GM23338 (cell line): Measurements from ENCODE around the gene MPZL1. TPM values are rescaled to one million over a fixed set of nuclear protein-coding genes. Genes with fewer than 3 reads are reported as not detected.

Experiments used
- ATAC-seq: fragments of 200-7000 bp; cut with Tn5 transposase; 3 replicates; pipeline ENCODE4 v1.9.1; 2020
- DNase-seq: peaks from one replicate; pipeline ENCODE4 v3.0.0-alpha.2; 2015; ENCODE audit warnings: low spot score
- H2AFZ ChIP-seq: fragments of 200-600 bp; sonication (generic); 2 replicates; pipeline ENCODE4 v1.8.0; 2016; ENCODE audit warnings: antibody characterized with exemption, mild to moderate bottlenecking, moderate library complexity
- H3F3A ChIP-seq: fragments of 200-600 bp; sonication (generic); replicated peaks from 2 replicates; pipeline ENCODE4 v1.8.0; 2017; ENCODE audit warnings: antibody characterized with exemption, mixed run types, low read depth
- H3K27ac ChIP-seq: fragments of 200-600 bp; sonication (generic); 2 replicates; pipeline ENCODE4 v1.6.1; 2016; ENCODE audit warnings: low read depth
- H3K27me3 ChIP-seq: fragments of 200-600 bp; sonication (generic); 2 replicates; pipeline ENCODE4 v1.8.0; 2016; ENCODE audit warnings: mild to moderate bottlenecking, mixed run types, moderate library complexity; ENCODE audit not compliant: insufficient read depth
- H3K36me3 ChIP-seq: fragments of 200-600 bp; sonication (generic); 2 replicates; pipeline ENCODE4 v1.8.0; 2016; ENCODE audit warnings: mild to moderate bottlenecking; ENCODE audit not compliant: insufficient read depth
- H3K4me1 ChIP-seq: fragments of 200-600 bp; sonication (generic); 2 replicates; pipeline ENCODE4 v1.8.0; 2016; ENCODE audit warnings: mild to moderate bottlenecking, moderate library complexity; ENCODE audit not compliant: insufficient read depth
- H3K4me2 ChIP-seq: fragments of 200-600 bp; sonication (generic); 2 replicates; pipeline ENCODE4 v1.7.1; 2017; ENCODE audit warnings: mixed run types
- H3K4me3 ChIP-seq: fragments of 200-600 bp; sonication (generic); 2 replicates; pipeline ENCODE4 v1.6.1; 2016; ENCODE audit warnings: mixed run types
- H3K79me2 ChIP-seq: fragments of 200-600 bp; sonication (generic); replicated peaks from 2 replicates; pipeline ENCODE4 v1.8.0; 2017; ENCODE audit warnings: mild to moderate bottlenecking; ENCODE audit not compliant: insufficient read depth
- H3K9me2 ChIP-seq: fragments of 200-600 bp; sonication (generic); 2 replicates; pipeline ENCODE4 v1.8.0; 2017; ENCODE audit not compliant: insufficient read depth
- H4K20me1 ChIP-seq: fragments of 200-600 bp; sonication (generic); replicated peaks from 2 replicates; pipeline ENCODE4 v1.8.0; 2017; ENCODE audit warnings: mild to moderate bottlenecking; ENCODE audit not compliant: insufficient read depth
- H3K27ac Mint-ChIP-seq: 2 replicates; pipeline ENCODE4 v1.8.0; 2020; ENCODE audit warnings: inconsistent platforms, mild to moderate bottlenecking, moderate library complexity, mixed read lengths
- H3K27me3 Mint-ChIP-seq: 3 replicates; pipeline ENCODE4 v1.8.0; 2022; ENCODE audit warnings: low read depth, mild to moderate bottlenecking, moderate library complexity, mixed read lengths, inconsistent platforms; ENCODE audit not compliant: insufficient read depth, poor library complexity
- H3K36me3 Mint-ChIP-seq: 3 replicates; pipeline ENCODE4 v1.8.0; 2021; ENCODE audit warnings: low read depth, mild to moderate bottlenecking, inconsistent platforms, moderate library complexity, mixed read lengths
- H3K4me1 Mint-ChIP-seq: 3 replicates; pipeline ENCODE4 v1.8.0; 2020; ENCODE audit warnings: mild to moderate bottlenecking, inconsistent platforms, mixed read lengths
- H3K4me3 Mint-ChIP-seq: 3 replicates; pipeline ENCODE4 v1.8.0; 2021; ENCODE audit warnings: moderate library complexity, mild to moderate bottlenecking, inconsistent platforms, mixed read lengths
- H3K9me3 Mint-ChIP-seq: 3 replicates; pipeline ENCODE4 v1.8.0; 2020; ENCODE audit warnings: moderate library complexity, mild to moderate bottlenecking, inconsistent platforms, mixed read lengths
- CREB1 ChIP-seq: fragments of 250-450 bp; sonication (Bioruptor Pico); IDR thresholded peaks from 2 replicates; pipeline ENCODE4 v1.5.0; 2020; ENCODE audit warnings: low read depth, mild to moderate bottlenecking, moderate library complexity
- EZH2 ChIP-seq: fragments of 200-600 bp; sonication (generic); IDR thresholded peaks from one replicate; pipeline ENCODE4 v1.8.0; 2017; ENCODE audit warnings: antibody characterized with exemption, mild to moderate bottlenecking, low read depth; ENCODE audit not compliant: unreplicated experiment
- EZH2phosphoT487 ChIP-seq: fragments of 200-600 bp; sonication (generic); IDR thresholded peaks from one replicate; pipeline ENCODE4 v1.8.1; 2018; ENCODE audit warnings: antibody characterized with exemption; ENCODE audit not compliant: unreplicated experiment
- JUNB ChIP-seq: IDR thresholded peaks from one replicate; pipeline ENCODE4 v1.6.1; 2016; ENCODE audit warnings: antibody characterized with exemption; ENCODE audit not compliant: unreplicated experiment
- NANOG ChIP-seq: IDR thresholded peaks from 2 replicates; pipeline ENCODE4 v1.6.1; 2016; ENCODE audit warnings: antibody characterized with exemption, borderline replicate concordance
- POLR2AphosphoS5 ChIP-seq: IDR thresholded peaks from 2 replicates; pipeline ENCODE4 v1.6.1; 2016; ENCODE audit warnings: antibody characterized with exemption, low read depth
- STAT1 ChIP-seq: IDR thresholded peaks from one replicate; pipeline ENCODE4 v1.6.1; 2016; ENCODE audit warnings: antibody characterized with exemption; ENCODE audit not compliant: unreplicated experiment
- ZNF114 ChIP-seq: fragments of 250-450 bp; sonication (Bioruptor Pico); IDR thresholded peaks from 2 replicates; pipeline ENCODE4 v1.5.0; 2020; ENCODE audit warnings: mild to moderate bottlenecking, moderate library complexity
- ZNF331 ChIP-seq: fragments of 250-450 bp; sonication (Bioruptor Pico); IDR thresholded peaks from 2 replicates; pipeline ENCODE4 v1.5.0; 2020; ENCODE audit warnings: low read depth, mild to moderate bottlenecking, moderate library complexity
- polyA plus RNA-seq: library from polyadenylated mRNA; unstranded; fragments of >200 nt; fragmentation: Nextera tagmentation; extraction: Ambion mirVana; gene quantifications from 2 replicates; pipeline ENCODE4 v1.2.1, GENCODE V29; 2016
- total RNA-seq: library from RNA; depleted of rRNA; stranded (reverse); fragments of >200 nt; shearing (Covaris generic); gene quantifications from 2 replicates; pipeline ENCODE4 v1.2.3, GENCODE V29; 2014
- TF ChIP-seq, protein P1 (sequence below): IDR thresholded peaks from 2 replicates; pipeline ENCODE4 v1.6.1; 2016; ENCODE audit warnings: antibody characterized with exemption
- TF ChIP-seq, protein P2 (sequence below): fragments of 250-450 bp; sonication (Bioruptor Pico); IDR thresholded peaks from 2 replicates; pipeline ENCODE4 v1.5.0; 2020; ENCODE audit warnings: mild to moderate bottlenecking, moderate library complexity
- TF ChIP-seq, protein P3 (sequence below): IDR thresholded peaks from one replicate; pipeline ENCODE4 v1.6.1; 2018; ENCODE audit warnings: antibody characterized with exemption; ENCODE audit not compliant: unreplicated experiment
- TF ChIP-seq, protein P4 (sequence below), 2 experiments: fragments of 200-600 bp in 1 of 2; sonication (generic) in 1 of 2; conservative IDR thresholded peaks; 2 replicates each; pipeline versions ENCODE4 v1.5.1 to v1.6.1; 2016 to 2017; ENCODE audit warnings: antibody characterized with exemption in 2 of 2, low read depth in 2 of 2, mild to moderate bottlenecking in 2 of 2, moderate library complexity in 1 of 2

The MPZL1 gene
- total and polyA plus RNA-seq, 2 experiments from 2014 or later = 35.1 to 85.1 TPM

GRCh38 chr1:167683641-167684502 lies 37.9 kb upstream of the MPZL1 start:
- H3K4me3 ChIP-seq = no peak overlapping the region
- no peaks in the 10 kb centered on the region for H3K36me3 Mint-ChIP-seq
- H3K4me2 ChIP-seq = 0 out of 2 replicates have a peak overlapping the region, but pooled peaks have one; percentile 36
- H3K79me2 ChIP-seq = no peaks in the 10 kb centered on the region
- H4K20me1 ChIP-seq = no peaks in the 10 kb centered on the region
- H3K9me3 Mint-ChIP-seq = no peaks in the 10 kb centered on the region
- DNase-seq (peak; percentile 74), ATAC-seq (peak; percentile 80)
- no peaks in the 10 kb centered on the region for H3K36me3 ChIP-seq
- peaks cover 34% of the 10 kb centered on the region for H3K4me1 Mint-ChIP-seq
- peaks cover 32% of the 10 kb centered on the region for H3K4me1 ChIP-seq
- H3K27ac ChIP-seq = peak overlapping the region; percentile 51
- TF ChIP-seq CREB1 (CRISPR knock-in tag) (no peak), JUNB (no peak), ZNF114 (CRISPR knock-in tag) (no peak), STAT1 (no peak), ZNF331 (CRISPR knock-in tag) (no peak), POLR2AphosphoS5 (no peak), EZH2phosphoT487 (no peak), EZH2 (no peak), NANOG (no peak)
- TF ChIP-seq, protein P1, sequence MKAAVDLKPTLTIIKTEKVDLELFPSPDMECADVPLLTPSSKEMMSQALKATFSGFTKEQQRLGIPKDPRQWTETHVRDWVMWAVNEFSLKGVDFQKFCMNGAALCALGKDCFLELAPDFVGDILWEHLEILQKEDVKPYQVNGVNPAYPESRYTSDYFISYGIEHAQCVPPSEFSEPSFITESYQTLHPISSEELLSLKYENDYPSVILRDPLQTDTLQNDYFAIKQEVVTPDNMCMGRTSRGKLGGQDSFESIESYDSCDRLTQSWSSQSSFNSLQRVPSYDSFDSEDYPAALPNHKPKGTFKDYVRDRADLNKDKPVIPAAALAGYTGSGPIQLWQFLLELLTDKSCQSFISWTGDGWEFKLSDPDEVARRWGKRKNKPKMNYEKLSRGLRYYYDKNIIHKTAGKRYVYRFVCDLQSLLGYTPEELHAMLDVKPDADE = no peak
- TF ChIP-seq, protein P2, sequence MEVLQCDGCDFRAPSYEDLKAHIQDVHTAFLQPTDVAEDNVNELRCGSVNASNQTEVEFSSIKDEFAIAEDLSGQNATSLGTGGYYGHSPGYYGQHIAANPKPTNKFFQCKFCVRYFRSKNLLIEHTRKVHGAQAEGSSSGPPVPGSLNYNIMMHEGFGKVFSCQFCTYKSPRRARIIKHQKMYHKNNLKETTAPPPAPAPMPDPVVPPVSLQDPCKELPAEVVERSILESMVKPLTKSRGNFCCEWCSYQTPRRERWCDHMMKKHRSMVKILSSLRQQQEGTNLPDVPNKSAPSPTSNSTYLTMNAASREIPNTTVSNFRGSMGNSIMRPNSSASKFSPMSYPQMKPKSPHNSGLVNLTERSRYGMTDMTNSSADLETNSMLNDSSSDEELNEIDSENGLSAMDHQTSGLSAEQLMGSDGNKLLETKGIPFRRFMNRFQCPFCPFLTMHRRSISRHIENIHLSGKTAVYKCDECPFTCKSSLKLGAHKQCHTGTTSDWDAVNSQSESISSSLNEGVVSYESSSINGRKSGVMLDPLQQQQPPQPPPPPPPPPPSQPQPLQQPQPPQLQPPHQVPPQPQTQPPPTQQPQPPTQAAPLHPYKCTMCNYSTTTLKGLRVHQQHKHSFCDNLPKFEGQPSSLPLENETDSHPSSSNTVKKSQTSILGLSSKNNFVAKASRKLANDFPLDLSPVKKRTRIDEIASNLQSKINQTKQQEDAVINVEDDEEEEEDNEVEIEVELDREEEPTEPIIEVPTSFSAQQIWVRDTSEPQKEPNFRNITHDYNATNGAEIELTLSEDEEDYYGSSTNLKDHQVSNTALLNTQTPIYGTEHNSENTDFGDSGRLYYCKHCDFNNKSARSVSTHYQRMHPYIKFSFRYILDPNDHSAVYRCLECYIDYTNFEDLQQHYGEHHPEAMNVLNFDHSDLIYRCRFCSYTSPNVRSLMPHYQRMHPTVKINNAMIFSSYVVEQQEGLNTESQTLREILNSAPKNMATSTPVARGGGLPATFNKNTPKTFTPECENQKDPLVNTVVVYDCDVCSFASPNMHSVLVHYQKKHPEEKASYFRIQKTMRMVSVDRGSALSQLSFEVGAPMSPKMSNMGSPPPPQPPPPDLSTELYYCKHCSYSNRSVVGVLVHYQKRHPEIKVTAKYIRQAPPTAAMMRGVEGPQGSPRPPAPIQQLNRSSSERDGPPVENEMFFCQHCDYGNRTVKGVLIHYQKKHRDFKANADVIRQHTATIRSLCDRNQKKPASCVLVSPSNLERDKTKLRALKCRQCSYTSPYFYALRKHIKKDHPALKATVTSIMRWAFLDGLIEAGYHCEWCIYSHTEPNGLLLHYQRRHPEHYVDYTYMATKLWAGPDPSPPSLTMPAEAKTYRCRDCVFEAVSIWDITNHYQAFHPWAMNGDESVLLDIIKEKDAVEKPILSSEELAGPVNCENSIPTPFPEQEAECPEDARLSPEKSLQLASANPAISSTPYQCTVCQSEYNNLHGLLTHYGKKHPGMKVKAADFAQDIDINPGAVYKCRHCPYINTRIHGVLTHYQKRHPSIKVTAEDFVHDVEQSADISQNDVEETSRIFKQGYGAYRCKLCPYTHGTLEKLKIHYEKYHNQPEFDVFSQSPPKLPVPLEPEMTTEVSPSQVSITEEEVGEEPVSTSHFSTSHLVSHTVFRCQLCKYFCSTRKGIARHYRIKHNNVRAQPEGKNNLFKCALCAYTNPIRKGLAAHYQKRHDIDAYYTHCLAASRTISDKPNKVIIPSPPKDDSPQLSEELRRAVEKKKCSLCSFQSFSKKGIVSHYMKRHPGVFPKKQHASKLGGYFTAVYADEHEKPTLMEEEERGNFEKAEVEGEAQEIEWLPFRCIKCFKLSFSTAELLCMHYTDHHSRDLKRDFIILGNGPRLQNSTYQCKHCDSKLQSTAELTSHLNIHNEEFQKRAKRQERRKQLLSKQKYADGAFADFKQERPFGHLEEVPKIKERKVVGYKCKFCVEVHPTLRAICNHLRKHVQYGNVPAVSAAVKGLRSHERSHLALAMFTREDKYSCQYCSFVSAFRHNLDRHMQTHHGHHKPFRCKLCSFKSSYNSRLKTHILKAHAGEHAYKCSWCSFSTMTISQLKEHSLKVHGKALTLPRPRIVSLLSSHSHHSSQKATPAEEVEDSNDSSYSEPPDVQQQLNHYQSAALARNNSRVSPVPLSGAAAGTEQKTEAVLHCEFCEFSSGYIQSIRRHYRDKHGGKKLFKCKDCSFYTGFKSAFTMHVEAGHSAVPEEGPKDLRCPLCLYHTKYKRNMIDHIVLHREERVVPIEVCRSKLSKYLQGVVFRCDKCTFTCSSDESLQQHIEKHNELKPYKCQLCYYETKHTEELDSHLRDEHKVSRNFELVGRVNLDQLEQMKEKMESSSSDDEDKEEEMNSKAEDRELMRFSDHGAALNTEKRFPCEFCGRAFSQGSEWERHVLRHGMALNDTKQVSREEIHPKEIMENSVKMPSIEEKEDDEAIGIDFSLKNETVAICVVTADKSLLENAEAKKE (CRISPR knock-in tag) = no peak
- TF ChIP-seq, protein P3, sequence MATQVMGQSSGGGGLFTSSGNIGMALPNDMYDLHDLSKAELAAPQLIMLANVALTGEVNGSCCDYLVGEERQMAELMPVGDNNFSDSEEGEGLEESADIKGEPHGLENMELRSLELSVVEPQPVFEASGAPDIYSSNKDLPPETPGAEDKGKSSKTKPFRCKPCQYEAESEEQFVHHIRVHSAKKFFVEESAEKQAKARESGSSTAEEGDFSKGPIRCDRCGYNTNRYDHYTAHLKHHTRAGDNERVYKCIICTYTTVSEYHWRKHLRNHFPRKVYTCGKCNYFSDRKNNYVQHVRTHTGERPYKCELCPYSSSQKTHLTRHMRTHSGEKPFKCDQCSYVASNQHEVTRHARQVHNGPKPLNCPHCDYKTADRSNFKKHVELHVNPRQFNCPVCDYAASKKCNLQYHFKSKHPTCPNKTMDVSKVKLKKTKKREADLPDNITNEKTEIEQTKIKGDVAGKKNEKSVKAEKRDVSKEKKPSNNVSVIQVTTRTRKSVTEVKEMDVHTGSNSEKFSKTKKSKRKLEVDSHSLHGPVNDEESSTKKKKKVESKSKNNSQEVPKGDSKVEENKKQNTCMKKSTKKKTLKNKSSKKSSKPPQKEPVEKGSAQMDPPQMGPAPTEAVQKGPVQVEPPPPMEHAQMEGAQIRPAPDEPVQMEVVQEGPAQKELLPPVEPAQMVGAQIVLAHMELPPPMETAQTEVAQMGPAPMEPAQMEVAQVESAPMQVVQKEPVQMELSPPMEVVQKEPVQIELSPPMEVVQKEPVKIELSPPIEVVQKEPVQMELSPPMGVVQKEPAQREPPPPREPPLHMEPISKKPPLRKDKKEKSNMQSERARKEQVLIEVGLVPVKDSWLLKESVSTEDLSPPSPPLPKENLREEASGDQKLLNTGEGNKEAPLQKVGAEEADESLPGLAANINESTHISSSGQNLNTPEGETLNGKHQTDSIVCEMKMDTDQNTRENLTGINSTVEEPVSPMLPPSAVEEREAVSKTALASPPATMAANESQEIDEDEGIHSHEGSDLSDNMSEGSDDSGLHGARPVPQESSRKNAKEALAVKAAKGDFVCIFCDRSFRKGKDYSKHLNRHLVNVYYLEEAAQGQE = no peak
- TF ChIP-seq, protein P4, sequence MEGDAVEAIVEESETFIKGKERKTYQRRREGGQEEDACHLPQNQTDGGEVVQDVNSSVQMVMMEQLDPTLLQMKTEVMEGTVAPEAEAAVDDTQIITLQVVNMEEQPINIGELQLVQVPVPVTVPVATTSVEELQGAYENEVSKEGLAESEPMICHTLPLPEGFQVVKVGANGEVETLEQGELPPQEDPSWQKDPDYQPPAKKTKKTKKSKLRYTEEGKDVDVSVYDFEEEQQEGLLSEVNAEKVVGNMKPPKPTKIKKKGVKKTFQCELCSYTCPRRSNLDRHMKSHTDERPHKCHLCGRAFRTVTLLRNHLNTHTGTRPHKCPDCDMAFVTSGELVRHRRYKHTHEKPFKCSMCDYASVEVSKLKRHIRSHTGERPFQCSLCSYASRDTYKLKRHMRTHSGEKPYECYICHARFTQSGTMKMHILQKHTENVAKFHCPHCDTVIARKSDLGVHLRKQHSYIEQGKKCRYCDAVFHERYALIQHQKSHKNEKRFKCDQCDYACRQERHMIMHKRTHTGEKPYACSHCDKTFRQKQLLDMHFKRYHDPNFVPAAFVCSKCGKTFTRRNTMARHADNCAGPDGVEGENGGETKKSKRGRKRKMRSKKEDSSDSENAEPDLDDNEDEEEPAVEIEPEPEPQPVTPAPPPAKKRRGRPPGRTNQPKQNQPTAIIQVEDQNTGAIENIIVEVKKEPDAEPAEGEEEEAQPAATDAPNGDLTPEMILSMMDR (conservative IDR thresholded peaks at IDR 0.05; ENCODE audit: low read depth in 2 of 2) = no peak
- peak overlapping the region; percentile 80; the same call in 1 of the 2 replicates for H2AFZ ChIP-seq
- H3K27me3 Mint-ChIP-seq = peaks cover 10% of the 10 kb centered on the region
- peak overlapping the region; percentile 50; the same call in 1 of the 2 replicates for H3K27ac Mint-ChIP-seq
- H3K9me2 ChIP-seq = no peaks in the 10 kb centered on the region
- H3F3A ChIP-seq = no peaks in the 10 kb centered on the region
- no peaks in the 10 kb centered on the region for H3K27me3 ChIP-seq
- no peak overlapping the region for H3K4me3 Mint-ChIP-seq
